Activated CD4-positive, alpha-beta T cell treated with anti-CD3 and anti-CD28 coated beads, Interleukin-2, Interleukin-4, amounts not matched to agents 100 ng/mL and 50 ng/mL, durations not matched to agents 16 hours and 8 hours (primary cell): Measurements from ENCODE around the gene MADD.
"Not testable (repeated sequence)": the region's sequence is repeated elsewhere in the genome, so short reads cannot be mapped to it uniquely, and the experiment has no call there.

Experiments used
- DNase-seq: peaks from one replicate; pipeline ENCODE4 v3.0.0-alpha.2; 2020; ENCODE audit warnings: low spot score

The MADD gene

DNA sequence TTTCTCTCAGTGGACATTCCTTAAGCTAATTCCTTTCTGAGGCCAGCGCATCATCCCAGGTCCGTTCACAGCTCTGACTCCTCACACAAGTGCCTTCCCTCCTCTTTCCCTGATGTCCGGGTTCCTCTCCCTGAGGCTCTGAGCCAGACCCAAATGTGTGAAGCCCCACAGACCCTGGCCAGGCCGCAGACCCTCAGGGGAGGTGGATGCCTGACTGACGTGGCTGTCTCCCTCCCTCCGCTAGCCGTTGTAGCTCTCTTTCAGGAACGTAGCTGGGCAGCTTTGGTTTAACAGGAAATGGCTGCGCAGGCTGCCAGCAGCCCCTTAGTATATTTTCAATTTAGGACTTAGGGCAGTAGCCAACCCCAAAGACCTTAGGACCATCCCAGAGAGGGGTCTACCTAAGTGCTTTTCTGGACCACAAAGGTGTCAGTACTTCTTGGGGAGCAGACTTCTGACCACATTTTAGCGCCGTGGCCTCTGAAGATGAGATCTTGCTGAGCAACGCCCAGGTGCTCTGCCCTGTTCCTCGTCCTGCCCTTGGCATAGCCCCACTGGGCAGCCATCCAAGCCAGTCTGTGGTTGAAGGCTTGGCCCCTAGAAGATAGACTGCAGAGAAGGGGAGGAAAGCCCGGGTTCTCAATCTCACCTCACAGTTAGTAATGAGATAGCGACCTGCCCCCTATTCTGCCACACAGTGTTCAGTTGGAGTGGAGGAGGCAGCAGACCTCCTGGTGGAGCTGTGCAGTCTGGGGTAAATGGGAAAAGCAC, 55.5 kb downstream of the MADD start:
- DNase-seq: no peak

- DNase-seq: no peak
These were observed 56.3 kb downstream of the MADD start for GRCh38 chr11:47326198-47326597.

DNA sequence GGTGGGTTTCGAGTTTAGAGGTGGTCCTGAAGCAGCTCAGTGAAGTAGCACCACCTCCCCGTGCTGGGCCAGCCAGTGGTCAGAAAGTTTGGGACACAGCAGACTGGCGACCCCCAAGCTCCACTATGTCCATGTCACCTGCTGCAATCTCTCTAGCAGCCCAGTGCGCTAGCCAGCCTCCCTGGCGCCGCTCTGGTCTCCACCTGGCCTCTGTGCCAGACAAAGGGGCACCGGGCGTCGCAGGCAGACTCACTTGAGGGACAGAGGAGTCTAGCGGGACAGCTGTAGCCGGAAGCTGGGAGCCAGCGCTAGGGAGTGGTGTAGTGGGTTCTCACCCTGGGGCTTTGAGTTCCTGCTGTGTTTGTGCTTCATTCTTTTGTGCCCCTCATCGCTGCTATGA, 57.1 kb downstream of the MADD start:
- no peak for DNase-seq

GRCh38 chr11:47327949-47328348, 58.0 kb downstream of the MADD start:
- DNase-seq: no peak

- no peak for DNase-seq
These were observed 58.8 kb downstream of the MADD start for GRCh38 chr11:47328449-47329390.

- no peak for DNase-seq
These were observed 59.6 kb downstream of the MADD start for GRCh38 chr11:47329431-47329986.

- no peak for DNase-seq
These were observed 60.3 kb downstream of the MADD start for GRCh38 chr11:47329987-47330931.

DNA sequence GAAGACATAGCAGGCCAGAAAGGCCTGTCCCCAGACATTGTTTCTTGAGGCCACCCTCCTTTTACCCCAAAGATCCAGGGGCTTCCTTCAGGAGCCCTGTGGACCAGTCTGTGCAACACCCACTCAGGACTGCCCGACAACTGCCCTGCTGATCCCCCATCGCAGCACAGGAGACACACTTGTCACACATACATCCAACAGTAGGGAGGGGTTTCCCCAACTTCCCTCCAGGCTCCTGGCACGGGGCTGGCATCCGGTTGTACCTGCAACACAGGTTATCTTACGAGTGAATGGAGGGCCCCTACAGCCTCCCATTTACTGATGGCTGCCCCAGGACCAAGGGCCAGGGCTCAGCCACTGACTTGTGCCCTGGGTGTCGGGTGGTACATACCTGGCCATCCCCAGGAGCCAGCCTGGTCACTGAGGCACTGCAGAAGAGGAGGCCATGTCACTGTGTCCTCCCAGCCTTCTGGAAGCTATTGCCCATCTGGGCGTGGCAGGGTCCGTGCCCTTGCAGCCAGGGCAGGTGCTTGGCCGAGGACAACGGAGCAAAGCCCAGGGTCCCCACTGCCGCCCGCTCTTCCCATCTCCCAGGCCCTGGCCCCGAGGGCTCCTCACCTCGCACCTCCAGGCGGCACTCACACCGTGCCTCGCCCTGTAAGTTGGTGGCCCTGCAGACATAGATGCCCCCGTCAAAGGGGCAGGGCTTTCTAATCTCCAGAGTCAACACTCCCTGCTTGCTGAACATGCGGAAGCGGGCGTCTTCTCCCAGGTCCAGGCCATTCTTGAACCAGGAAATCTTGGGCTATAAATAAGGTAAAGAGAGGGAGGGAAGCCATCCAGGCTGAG, 61.7 kb downstream of the MADD start:
- no peak for DNase-seq

- no peak for DNase-seq
These were observed 62.4 kb downstream of the MADD start for GRCh38 chr11:47332303-47332711.

DNA sequence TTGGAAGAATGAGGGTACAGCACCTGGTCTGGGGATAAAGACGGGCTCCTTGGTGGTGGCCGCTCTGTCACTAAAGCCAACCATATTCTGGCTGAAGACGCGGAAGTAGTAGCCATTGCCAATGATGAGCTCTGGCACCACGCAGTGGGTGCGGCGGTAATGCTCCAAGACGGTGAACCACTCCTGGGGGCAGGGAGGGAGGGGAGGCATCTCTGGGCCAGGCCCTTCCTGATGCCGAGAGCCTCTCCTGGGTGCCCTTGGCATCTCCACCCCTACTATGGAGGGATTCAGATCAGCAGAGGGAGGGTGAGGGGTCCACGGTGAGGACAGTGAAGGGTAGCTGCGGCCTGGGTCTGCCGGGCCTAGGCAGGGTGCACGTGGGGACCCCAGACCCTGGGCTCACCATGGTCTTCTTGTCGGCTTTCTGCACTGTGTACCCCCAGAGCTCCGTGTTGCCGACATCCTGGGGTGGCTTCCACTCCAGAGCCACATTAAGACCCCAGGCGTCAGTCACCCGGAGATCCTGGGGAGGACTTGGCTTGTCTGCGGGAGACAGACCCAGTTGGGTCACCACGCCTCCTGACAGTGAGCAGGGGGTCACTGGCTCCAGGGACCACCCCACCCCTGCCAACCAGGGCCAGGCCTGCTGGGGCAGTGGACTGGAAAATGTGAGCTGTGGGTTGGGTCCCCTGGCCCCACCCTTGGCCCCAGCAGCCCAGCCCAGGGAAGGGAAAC, 63.0 kb downstream of the MADD start:
- DNase-seq: no peak

DNA sequence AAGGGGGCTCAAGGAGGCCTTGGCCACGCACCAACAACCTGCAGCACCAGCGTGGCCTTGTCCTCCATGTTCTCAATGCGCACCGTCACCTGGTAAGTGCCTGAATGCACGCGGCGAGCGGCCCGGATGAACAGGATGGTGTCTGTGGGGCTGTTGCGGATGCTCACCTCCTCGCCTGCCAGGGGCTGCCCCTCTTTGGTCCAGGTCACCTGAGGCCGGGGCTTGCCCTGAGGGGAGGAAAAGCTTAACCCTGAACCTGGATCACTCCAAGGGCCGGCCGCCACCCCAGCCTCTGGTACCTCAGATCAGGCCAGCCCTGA, 63.6 kb downstream of the MADD start:
- no peak for DNase-seq

- DNase-seq: no peak
These were observed 64.0 kb downstream of the MADD start for GRCh38 chr11:47333886-47334443.

- not testable (repeated sequence) for DNase-seq
These were observed 64.9 kb downstream of the MADD start for GRCh38 chr11:47334699-47335411.

DNA sequence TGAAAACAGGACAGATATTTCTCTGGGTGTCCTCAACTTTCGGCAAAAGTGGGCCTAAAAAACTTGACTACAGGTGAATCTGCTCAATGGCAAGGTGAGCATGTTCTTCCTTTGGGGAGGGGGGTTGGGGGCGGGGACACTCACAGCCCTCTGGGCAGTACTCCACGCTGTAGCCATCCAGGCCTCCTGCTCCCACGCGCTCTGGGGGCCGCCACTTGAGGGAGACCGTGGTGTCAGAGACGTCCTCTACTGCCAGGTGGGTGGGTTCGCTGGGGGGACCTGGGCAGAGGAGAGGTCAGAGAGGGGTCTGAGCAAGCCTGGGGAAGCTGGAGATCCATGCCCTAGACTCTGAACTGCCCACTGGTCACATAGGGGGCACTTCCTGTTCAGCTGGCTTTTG, 65.8 kb downstream of the MADD start:
- DNase-seq: no peak

DNA sequence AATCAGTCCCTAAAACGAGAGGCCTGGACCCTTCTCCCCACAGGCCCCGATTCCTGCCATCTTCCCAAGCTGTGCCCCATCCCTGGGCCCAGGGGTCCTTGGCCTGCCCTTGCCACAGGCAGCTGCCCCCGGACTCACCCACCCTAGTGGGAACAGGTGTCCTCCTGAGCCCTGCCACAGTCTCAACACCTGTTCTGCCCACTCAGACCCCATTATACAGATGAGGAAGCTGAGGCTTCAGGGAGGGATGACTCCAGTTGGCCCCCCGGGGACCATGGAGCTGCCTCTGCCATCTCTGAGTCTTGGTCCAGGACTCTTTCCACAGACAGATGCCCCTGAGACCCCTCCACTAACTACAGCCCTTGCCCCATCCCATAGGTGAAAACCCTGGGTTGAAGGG, 66.7 kb downstream of the MADD start:
- no peak for DNase-seq

DNA sequence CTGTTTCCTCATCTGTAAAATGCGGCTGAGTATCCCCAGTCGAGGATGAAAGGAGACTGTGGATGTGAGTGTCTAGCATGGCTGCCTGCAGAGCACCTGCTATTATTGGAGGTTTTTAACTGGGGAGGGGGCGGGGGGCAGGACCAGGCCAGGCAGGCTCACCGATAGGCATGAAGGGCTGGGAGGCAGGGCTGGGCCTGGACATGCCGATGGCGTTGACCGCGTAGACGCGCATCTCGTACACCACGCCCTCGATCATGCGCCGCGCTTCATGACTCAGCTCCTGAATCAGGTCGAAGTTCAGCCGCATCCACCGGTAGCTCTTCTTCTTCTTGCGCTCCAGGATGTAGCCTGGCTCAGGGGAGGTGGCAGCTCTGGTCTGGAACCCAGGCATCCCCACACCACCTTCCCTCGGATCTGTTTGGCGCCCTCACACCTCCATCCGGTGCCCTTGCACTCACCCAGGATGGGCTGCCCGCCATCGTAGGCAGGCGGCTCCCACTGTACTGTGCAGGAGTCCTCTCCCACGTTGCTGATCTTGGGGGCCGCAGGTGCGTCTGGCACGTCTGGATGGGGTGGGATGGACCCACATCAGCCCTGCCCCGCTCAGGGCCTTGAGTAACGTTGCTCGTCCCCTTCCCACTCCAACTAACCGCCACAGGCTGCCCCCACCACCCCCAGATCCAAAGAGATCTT, 67.4 kb downstream of the MADD start:
- no peak for DNase-seq

DNA sequence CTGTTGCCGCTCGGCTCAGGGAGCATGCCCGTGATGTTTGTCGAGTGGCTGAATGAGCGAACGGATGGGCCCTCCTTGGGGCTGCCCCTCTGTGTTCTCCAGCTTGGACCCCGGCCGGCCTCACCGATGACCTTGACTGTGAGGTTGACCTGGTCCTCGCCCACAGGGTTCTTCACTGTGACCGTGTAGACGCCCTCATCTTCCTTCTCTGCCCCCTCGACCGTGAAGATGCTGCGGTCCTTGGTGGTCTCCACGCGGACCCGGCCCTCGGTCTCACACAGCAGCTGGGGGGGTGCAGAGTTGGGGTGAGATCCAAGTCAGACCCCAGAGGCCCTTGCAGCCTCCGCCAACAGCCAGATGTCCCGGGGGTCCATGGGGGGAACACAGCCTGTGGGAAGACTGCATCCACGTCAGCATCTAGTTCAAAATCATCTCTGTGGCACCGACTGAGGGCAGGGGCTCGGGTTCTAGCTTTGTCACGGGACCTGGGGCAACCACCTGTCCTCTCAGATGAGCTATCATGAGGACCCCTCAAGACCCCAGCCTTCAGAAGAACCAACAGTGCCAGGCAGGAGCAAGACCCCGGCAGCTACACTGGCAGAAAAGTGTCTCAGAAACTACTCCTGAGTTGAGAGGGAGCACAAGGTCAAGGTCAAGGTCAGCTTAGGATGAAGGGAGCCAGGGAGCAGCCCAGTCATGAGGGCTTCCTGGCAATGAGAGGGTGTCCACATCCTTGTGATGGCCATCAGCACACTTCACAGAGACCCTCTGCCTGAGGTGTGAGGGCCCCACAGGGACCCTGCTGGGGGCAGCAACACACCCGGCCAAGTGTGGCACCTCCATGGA, 68.7 kb downstream of the MADD start:
- no peak for DNase-seq

DNA sequence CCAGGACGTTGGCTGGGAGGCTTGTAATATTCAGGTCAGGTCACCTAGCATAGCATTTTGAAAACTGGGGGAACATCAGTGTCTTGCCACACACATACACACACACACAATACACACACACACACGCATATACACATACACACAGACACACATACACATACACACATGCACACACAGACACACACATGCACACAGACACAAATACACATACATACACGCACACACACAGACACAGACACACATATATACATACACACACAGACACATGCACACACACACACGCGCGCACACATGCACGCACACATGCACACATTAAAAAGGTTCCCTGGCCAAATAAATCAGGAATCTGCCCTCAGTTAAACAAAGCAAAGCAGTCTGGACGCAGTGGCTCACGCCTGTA, 70.1 kb downstream of the MADD start:
- no peak for DNase-seq
